Ishikawa (cell line): ENCODE measurements around the gene COL21A1.

Experiments
- CEBPB ChIP-seq: IDR thresholded peaks from 2 replicates; pipeline ENCODE4 v1.6.1; 2012
- CREB1 ChIP-seq: IDR thresholded peaks from 2 replicates; pipeline ENCODE4 v1.6.1; 2012; ENCODE audit warnings: low read depth
- EGR1 ChIP-seq: IDR thresholded peaks from 2 replicates; pipeline ENCODE4 v1.6.1; 2012
- EP300 ChIP-seq: IDR thresholded peaks from 2 replicates; pipeline ENCODE4 v1.6.1; 2012; ENCODE audit warnings: borderline replicate concordance
- FOXM1 ChIP-seq: IDR thresholded peaks from 2 replicates; pipeline ENCODE4 v1.6.1; 2012; ENCODE audit warnings: low read depth, borderline replicate concordance
- NFIC ChIP-seq: IDR thresholded peaks from 2 replicates; pipeline ENCODE4 v1.6.1; 2012
- TAF1 ChIP-seq: IDR thresholded peaks from 2 replicates; pipeline ENCODE4 v1.6.1; 2012; ENCODE audit warnings: low read depth, mild to moderate bottlenecking
- TCF12 ChIP-seq: IDR thresholded peaks from 2 replicates; pipeline ENCODE4 v1.6.1; 2012; ENCODE audit warnings: low read depth
- YY1 ChIP-seq: IDR thresholded peaks from 2 replicates; pipeline ENCODE4 v1.6.1; 2012; ENCODE audit warnings: low read depth
- ZBTB7A ChIP-seq: IDR thresholded peaks from 2 replicates; pipeline ENCODE4 v1.6.1; 2012; ENCODE audit warnings: low read depth
- TF ChIP-seq, protein P1 (sequence below): IDR thresholded peaks from 2 replicates; pipeline ENCODE4 v1.6.1; 2012; ENCODE audit warnings: low read depth, mild to moderate bottlenecking
- TF ChIP-seq, protein P2 (sequence below): IDR thresholded peaks from 2 replicates; pipeline ENCODE4 v1.6.1; 2012
- TF ChIP-seq, protein P3 (sequence below): IDR thresholded peaks from 2 replicates; pipeline ENCODE4 v1.6.1; 2012

DNA sequence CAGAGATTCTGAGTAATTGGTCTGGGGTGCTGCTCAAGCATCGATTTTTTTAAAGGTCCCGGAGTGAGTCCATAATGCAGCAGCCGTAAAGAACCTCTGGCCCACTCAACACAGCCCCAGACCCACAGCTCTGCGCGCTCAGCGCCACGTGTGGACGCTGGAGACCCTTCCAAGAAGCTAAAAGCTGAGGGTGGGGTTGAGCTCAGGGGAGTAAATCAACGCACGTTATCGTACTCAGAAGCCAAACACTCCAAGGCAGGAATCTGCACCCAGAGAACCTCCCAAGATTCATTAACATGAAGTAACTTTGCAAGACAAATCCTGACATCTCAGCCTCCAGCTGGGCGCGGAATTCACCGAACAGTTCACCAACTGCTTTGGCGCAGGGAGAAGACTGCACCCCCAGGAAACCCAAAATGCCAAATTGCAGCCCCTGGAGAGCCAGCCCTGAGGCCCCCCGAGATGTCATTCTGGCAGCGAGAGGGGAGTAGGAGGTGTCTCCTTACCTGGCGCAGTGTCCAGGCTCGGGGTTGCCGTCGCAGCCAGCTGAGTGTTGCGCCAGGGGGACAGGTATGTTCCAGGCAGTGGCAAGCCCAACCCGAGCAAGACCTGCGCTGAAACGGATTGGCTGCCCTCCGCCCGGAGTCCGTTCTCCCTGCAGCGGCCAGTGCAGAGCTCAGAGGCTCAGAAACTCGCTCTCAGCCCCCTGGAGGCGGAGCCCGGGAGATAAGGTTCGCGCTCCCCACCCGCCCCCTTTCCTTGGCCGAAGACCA is at the start of gene COL21A1:
- no peak for TF ChIP-seq CEBPB
- TF ChIP-seq, protein P1, sequence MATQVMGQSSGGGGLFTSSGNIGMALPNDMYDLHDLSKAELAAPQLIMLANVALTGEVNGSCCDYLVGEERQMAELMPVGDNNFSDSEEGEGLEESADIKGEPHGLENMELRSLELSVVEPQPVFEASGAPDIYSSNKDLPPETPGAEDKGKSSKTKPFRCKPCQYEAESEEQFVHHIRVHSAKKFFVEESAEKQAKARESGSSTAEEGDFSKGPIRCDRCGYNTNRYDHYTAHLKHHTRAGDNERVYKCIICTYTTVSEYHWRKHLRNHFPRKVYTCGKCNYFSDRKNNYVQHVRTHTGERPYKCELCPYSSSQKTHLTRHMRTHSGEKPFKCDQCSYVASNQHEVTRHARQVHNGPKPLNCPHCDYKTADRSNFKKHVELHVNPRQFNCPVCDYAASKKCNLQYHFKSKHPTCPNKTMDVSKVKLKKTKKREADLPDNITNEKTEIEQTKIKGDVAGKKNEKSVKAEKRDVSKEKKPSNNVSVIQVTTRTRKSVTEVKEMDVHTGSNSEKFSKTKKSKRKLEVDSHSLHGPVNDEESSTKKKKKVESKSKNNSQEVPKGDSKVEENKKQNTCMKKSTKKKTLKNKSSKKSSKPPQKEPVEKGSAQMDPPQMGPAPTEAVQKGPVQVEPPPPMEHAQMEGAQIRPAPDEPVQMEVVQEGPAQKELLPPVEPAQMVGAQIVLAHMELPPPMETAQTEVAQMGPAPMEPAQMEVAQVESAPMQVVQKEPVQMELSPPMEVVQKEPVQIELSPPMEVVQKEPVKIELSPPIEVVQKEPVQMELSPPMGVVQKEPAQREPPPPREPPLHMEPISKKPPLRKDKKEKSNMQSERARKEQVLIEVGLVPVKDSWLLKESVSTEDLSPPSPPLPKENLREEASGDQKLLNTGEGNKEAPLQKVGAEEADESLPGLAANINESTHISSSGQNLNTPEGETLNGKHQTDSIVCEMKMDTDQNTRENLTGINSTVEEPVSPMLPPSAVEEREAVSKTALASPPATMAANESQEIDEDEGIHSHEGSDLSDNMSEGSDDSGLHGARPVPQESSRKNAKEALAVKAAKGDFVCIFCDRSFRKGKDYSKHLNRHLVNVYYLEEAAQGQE: no peak
- TF ChIP-seq, protein P2, sequence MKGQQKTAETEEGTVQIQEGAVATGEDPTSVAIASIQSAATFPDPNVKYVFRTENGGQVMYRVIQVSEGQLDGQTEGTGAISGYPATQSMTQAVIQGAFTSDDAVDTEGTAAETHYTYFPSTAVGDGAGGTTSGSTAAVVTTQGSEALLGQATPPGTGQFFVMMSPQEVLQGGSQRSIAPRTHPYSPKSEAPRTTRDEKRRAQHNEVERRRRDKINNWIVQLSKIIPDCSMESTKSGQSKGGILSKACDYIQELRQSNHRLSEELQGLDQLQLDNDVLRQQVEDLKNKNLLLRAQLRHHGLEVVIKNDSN: no peak
- no peak for TF ChIP-seq NFIC
- TF ChIP-seq, protein P3, sequence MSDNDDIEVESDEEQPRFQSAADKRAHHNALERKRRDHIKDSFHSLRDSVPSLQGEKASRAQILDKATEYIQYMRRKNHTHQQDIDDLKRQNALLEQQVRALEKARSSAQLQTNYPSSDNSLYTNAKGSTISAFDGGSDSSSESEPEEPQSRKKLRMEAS: 0 out of 2 replicates have a peak, but pooled peaks have one; percentile 26
- TF ChIP-seq TAF1: no peak
- no peak for TF ChIP-seq YY1
- no peak for TF ChIP-seq EP300
- peak; percentile 46; the same call in 1 of the 2 replicates for TF ChIP-seq ZBTB7A
- no peak for TF ChIP-seq CREB1
- TF ChIP-seq TCF12: 0 out of 2 replicates have a peak, but pooled peaks have one; percentile 12
- no peak for TF ChIP-seq FOXM1
- no peak for TF ChIP-seq EGR1
